HG02623 (cell line): ENCODE measurements around the gene HPS4.
"Not testable (repeated sequence)": the region's sequence is repeated elsewhere in the genome, so short reads cannot be mapped to it uniquely, and the experiment has no call there.

Experiments
- ATAC-seq: cut with Tn5 transposase; IDR thresholded peaks from one replicate; pipeline ENCODE4 v1.9.1; 2021; ENCODE audit warnings: moderate library complexity; ENCODE audit not compliant: unreplicated experiment

HPS4 gene

DNA sequence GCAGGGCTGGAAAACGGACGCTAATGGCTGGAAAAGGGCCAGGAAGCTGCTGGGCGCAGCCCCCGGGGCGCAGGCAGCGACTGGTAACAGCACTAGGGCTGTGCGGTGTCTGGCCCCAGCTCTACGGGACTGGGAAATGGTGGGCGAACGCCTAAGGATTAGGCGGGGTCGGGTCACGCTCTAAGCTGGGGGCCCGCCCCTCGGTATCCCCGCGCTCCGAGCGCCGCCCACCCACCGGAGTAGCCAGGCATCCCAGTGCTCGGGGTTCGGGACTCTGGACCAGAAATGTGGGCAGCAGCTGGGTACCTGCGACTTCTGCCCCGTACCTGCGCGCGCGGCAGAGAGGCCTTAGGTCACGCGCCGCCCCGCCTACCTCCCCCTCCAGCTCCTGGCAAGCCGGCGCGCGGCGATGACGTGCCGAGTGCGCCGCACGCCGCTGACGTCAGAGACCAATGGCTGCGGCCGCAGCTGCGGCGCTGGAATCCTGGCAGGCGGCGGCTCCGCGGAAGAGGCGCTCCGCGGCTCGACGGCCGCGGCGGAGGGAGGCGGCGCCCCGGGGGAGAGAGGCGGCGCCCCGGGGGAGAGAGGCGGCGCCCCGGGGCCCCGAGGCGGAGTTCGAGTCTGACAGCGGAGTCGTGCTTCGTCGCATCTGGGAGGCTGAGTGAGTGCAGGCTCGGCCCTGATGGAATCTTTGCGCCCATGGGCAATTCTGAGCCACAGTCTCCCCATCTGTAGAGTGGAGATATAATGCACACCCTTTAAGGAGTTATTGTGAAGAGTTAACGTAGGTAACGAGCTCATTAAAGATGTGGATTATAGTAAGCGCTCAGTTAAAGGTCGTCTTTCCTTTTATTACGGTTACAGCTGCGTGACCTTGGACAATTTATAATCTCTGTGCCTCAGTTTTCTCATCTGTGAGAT, at the start of gene HPS4, which contains the start of gene SRRD:
Gene HPS4, minus strand, starts transcription at position 345 of the 921 bp plus-strand sequence. CDS start 2,021 bp downstream, outside the sequence.
Gene SRRD, plus strand, starts transcription at position 439 of the 921 bp plus-strand sequence. Its CDS starts 14 bp downstream, at position 453.
- ATAC-seq = peak; percentile 67

GRCh38 chr22:26529345-26529744, 45.8 kb upstream of the HPS4 start:
- no peak for ATAC-seq

DNA sequence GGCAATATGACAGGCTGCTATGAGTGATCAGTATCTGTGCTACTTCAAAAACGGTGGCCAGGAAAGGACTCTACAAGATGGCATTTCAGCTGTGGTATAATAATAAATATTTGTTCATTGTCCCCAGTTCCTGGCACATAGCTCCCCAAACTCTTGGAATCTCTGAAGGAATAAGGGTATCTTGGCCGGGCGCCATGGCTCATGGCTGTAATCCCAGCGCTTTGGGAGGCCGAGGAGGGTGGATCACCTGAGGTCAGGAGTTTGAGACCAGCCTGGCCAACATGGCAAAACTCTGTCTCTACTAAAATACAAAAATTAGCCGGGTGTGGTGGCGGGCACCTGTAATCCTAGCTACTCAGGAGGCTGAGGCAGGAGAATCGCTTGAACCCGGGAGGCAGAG, 44.9 kb upstream of the HPS4 start:
- not testable (repeated sequence) for ATAC-seq

DNA sequence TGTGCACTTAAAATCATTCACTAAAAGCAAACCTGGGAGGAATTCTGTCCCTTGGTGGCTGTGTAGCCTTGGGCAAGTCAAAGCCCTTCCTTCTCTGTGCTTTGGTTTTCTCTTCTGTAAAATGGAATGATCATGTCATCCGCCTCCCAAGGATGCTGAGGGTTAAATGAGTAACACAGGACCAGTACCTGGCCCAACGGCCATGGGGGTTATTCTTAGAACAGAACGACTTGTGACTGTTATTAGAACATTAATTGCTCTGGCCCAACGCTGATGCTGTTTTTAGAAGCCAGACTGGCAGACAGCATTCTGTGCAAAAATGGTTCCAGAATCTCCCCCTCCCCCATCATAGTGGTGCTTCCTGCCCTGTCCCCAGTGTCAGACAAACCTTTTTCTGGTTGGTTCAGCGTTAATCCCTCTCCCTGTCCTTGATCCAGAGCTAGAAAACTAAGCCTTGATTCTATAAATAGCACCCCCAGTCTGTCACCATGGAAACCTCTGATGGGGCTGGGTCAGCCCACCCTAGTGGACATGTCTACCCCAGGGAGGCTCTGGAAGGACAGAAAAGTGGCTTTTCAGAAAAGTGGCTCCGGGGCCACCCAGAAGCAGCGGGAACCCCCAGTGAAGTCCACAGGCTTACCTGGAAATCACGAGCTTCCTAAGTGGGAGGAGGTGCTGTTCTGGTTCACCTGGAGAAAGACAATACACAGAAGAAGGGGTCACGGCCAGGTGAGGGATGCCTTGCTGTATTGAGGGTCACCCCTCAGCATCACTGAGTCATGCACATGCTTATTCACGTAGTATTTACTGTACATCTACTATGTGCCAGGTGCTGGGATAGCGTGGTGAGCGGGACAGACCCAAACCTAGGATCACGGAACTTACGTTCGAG, 44.2 kb upstream of the HPS4 start:
- no peak for ATAC-seq

DNA sequence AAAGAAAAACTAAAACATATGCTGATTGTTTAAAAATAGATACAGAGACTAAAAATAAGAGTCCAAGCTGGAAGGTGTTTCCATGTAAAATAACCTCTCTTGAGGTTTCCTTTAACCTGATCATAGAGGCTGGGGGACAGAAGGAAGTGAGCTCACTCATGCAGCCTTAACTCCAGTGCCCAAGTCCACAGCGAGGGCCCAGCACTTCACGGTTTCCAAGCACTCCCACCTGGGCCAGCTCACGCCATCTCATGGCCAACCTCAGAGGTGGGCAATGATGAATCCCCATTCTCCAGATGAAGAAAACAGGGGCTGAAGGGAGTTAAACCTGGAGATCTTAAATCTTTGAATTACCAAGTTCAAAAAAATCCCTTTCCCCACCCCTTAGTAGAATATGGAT, 43.6 kb upstream of the HPS4 start:
- no peak for ATAC-seq

GRCh38 chr22:26525946-26526564, 42.5 kb upstream of the HPS4 start:
- ATAC-seq = no peak

DNA sequence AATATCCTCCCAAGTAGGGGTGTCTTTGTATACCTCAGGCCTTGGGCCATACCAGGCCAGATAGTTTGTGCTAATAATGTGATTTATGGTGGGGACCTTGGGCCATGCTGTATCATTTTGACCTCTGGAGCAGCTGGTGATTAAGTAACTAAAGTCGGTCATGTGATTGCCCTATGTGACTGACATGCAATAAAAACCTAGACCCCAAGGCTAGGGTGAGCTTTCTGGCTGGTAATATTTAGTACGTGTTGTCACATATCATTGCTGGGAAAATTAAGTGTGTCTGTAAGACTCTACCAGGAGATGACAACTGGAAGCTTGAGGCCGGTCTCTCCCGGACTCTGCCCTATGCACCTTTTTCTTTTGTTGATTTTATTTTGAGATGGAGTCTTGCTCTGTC, 41.3 kb upstream of the HPS4 start:
- no peak for ATAC-seq

DNA sequence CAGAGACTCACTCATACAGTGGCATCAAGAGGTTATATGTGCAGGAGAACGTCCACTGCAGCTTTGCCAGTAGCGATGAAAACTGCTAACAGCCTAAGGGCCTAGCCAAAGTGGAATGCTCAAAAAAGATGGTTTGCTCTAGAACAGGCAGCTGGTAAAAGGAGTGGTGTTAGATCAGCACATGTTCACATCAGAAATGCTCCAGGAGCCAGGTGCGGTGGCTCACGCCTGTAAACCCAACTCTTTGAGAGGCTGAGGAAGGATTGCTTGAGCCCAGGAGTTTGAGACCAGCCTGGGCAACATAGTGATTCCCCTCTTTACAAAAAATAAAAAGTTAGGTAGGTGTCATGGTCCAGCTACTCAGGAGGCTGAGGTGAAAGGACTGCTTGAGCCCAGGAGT, 39.0 kb upstream of the HPS4 start:
- no peak for ATAC-seq

- no peak for ATAC-seq
These were observed 38.4 kb upstream of the HPS4 start for GRCh38 chr22:26522012-26522411.

DNA sequence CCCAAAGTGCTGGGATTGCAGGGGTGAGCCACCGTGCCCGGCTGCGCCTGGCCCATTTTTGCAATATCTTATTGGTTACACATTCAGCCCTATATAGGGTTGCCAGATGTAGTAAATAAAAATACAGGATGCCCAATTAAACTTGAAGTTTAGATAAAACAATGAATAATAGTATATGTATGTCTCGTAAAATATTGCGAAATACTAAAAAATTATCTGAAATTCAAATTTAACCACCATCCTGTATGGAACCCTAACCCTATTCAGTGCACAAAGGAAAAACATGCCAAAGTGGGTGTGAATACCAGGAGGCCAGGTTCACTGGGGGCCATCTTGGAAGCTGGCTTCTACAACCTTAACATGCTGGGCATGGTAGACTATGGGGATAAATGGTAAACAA, 33.8 kb upstream of the HPS4 start:
- no peak for ATAC-seq

GRCh38 chr22:26516503-26516902, 32.9 kb upstream of the HPS4 start:
- no peak for ATAC-seq

DNA sequence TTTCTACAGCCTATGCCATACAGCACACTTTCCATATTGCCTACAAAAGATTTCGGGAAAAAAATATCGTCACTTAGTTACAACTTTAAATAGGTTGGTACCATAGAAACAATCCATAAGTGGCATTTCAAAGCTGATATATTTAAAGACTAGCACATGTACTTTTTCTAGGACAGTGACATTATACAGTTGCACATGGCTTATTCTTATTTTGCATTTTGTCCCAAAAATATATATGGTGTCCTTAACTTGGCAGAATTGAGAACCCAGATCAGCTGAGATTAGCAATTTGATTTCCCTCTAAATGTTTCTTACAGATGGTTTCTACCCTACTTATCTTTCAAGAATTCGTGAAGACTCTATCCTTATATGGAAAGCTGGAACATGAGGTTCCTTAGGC, 32.3 kb upstream of the HPS4 start:
- no peak for ATAC-seq

DNA sequence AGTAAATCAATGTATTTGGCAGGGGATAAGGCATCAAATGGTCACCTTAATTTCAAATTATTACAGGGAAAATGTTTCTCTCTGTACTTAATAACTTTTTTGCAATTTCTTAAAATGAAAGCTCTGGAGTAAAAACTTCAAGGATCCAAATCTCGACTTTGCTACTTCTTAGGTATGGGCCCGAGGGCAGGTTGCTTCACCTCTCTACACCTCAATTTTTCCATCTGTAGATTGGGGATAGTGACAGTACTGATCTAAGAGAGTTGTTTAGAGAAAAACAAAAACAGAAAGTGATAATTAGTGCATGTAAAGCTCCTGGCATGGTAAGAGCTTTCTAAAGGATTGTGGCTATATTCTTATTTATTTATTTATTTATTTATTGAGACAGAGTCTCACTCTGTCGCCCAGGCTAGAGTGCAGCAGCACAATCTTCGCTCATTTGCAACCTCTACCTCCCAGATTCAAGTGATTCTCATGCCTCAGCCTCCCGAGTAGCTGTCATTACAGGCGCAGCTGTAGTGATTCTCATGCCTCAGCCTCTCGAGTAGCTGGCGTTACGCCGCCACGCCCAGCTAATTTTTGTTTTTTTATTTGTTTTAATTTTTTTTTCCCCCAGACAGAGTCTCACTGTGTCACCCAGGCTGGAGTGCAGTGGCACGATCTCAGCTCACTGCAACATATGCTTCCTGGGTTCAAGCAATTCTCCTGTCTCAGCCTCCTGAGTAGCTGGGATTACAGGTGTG, 31.0 kb upstream of the HPS4 start:
- no peak for ATAC-seq

- ATAC-seq = no peak
These were observed 30.3 kb upstream of the HPS4 start for GRCh38 chr22:26513838-26514237.

- peak; percentile 86 for ATAC-seq
These were observed 28.7 kb upstream of the HPS4 start, which contains the start of gene TFIP11 for GRCh38 chr22:26512149-26512793. Gene TFIP11 (minus strand): TSS chr22:26512473. CDS start chr22:26510272, 2,201 bp downstream.

GRCh38 chr22:26508148-26508547, 24.6 kb upstream of the HPS4 start:
- no peak for ATAC-seq

DNA sequence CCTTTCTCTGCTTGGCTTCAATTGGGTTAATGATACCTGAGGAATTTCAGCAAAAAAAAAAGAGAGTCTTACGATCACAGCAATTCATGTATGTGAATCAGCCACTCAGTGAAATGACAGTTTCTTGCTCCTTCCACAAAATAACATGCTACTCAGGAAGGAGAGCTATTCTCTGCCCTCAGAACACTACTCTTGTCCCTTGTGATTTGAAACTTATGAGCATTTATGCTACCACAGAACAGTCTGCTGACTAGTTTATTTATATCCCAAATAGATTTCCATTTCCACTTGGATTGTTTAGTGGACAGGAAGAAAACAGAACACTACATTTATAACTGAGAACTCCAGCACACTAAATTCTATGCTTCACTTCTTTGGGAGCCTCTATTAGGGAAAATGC, 20.2 kb upstream of the HPS4 start:
- no peak for ATAC-seq

DNA sequence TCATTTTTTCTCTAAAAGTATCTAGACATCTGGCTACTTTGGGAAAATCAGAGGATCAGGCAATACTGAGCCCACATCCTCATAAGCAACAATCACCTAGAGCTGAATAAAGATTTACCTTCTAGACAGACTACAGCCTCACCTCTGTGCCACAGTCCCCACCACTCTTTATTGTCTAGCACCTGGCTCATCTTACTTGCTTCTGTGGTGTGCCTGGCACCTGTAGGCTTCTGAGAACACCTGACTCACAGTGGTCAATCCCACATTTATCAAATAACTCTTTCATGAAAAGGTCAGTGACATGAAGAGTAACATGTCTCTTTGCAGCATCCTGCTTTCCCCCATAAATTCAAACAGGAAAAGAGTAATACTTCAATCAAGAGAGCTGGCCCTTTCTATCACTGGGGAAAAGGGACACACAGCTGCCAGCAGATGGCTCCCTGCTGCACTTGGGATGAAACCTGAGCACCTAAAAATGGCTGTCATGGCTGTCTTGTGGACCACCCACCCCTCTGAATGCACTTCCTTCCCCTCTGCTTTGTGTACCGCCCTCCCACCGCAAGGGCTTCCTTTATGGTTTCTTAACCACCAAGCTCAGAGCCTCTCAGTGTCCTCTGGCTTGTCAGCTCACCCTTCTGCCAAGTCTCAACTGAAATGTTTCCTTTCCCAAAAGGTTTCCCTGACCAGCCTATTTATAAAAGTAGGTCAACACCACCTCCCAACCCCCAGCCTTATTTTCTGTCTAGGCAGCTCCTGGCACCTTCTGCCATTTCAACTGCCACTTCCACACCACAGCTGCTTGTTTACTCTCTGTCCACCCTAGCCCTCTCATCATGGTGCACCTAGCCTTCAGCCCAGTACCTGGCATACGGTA, 19.3 kb upstream of the HPS4 start:
- ATAC-seq = no peak

GRCh38 chr22:26501996-26502395, 18.4 kb upstream of the HPS4 start:
- no peak for ATAC-seq
